GM19395 (cell line): ENCODE measurements around the gene SEBOX.
"Not testable (repeated sequence)": the region's sequence is repeated elsewhere in the genome, so short reads cannot be mapped to it uniquely, and the experiment has no call there.

Source experiments
- ATAC-seq: cut with Tn5 transposase; IDR thresholded peaks from one replicate; pipeline ENCODE4 v1.9.1; 2021; ENCODE audit warnings: mild to moderate bottlenecking, moderate library complexity; ENCODE audit not compliant: unreplicated experiment

Gene SEBOX

GRCh38 chr17:28342313-28342712, 22.7 kb downstream of the SEBOX start:
- ATAC-seq = no peak

- no peak for ATAC-seq
These were observed 23.5 kb downstream of the SEBOX start for GRCh38 chr17:28341516-28341915.

DNA sequence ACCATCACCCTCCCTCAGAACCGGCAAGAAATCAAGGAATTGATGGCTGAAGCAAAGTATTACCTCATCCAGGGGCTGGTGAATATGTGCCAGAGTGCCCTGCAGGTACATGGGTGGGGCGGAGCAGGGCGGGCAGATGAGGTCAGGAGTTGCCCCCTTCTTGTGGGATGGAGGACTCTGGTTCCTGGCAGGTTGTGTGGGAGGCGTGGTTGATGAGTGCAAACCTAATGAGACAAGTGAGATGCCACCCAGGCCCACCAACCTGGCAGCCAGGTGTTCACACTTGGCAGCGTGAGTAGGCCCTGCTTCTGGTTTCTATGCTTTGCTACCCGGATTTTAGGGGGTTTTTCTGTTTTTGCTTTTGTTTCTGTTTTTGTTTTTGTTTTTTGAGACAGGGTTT, 24.6 kb downstream of the SEBOX start:
- no peak for ATAC-seq

DNA sequence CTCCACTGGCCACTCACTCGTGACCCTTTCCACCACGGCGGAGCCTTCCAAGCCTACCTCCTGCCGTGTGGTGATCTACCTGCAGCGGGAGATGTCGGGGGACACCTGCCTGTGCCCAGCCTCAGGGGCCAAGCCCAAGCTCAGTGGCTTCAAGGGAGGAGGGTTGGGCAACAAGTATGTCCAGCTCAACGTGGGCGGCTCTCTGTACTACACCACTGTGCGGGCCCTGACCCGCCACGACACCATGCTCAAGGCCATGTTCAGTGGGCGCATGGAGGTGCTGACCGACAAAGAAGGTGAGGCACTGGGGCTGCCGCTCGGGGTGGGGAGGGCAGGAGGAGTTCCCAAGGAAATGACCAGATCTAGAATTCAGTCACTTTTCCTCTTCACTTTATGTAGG, 25.6 kb downstream of the SEBOX start:
- ATAC-seq = no peak

DNA sequence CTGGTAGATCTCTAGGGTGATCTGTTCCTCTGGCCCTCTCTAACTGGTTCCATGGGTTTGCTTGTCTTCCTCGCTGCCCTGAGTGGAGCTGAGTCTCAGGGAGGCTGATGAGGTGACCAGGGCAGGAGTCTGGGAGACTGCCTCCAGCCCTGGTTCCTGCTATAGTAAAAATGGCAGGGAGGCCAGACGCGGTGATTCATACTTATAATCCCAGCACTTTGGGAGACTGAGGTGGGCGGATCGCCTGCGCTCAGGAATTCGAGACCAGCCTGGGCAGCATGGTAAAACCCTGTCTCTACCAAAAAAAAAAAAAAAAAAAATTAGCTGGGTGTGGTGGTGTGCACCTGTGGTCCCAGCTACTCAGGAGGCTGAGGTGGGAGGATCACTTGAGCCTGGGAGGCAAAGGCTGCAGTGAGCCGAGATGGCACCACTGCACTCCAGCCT, 26.2 kb downstream of the SEBOX start:
- ATAC-seq = not testable (repeated sequence)

- ATAC-seq = no peak
These were observed 26.8 kb downstream of the SEBOX start for GRCh38 chr17:28338056-28338768.

- ATAC-seq = no peak
These were observed 28.8 kb downstream of the SEBOX start for GRCh38 chr17:28335959-28336871.

- ATAC-seq = peak; percentile 93
These were observed 29.6 kb downstream of the SEBOX start, which contains the start of the genes IFT20 and TNFAIP1 for GRCh38 chr17:28335201-28335958. IFT20 (minus strand) TSS chr17:28335472; CDS start chr17:28331985, 3,487 bp downstream. TNFAIP1 (plus strand) TSS chr17:28335761; CDS start chr17:28339522, 3,761 bp downstream.

DNA sequence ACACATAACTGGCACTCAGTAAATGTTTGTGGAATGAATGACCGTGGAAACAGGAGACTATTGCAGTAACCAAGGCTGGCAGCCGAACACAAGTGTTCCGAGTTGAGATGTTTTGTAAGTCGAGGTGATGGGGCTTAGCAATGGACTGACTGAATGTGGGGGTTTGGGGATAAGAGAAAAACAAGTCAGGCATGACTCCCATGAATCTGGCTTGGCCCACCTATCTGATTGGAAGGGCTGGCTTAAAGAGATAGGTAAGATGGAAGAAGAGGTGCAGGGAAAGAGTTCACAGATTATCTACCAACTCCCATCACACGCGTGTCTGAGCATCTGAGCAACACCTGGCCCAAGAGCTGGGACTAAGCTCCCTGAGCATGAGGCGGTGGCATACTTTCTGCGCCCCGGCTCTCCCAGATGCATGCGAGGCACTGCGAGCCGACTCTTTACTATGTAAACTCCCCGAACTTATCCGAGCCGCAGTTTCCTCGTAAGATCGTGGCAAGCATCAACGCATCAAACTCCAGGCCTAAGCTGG, 30.3 kb downstream of the SEBOX start:
- peak; percentile 3 for ATAC-seq

- no peak for ATAC-seq
These were observed 30.8 kb downstream of the SEBOX start for GRCh38 chr17:28334171-28334570.

GRCh38 chr17:28333083-28333746, 31.8 kb downstream of the SEBOX start:
- no peak for ATAC-seq

DNA sequence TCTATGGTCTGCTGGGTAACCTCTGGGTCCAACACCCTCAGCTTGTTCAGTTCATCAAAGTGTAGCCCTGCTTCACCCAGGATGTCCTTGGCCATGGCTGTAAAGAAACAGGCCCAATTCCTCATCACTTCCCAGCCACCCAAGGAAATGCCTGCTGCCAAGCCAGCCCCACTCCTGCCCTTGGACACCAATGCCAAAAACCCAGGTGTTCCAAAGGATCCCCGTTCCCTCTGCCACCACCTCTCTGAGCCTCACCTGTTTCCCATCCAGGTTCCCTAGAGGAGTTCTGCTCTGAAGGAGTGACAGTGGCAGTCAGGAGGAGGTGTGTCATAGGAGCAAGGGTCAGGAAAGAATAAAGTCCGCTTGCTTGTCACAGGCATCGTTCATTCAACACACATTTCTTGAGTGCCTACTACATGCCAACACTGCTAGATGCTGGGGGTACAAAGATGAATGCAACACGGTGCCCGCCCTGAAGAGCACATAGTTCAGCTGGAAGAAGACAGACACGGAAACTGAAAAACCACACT, 33.0 kb downstream of the SEBOX start:
- ATAC-seq = no peak

GRCh38 chr17:28330671-28331070, 34.3 kb downstream of the SEBOX start:
- ATAC-seq = no peak

DNA sequence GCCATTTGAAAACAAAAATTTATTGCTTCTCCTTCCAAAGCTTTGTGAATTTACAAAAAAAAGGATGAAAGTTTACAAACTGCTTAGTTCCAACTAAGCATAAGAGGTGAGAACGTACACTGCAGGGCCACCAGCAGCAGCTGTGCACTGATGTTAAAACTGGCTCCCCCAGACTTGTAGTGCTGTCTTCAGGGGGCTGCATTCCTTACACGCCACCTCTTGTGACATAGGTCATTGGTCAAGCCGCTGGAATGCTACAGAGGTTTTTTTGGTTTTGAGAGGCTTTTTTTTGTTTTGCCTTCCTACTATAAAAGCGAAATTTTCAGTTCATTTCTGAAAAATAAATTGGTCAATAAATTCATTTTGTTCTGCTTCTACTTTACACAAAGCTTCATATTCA, 36.7 kb downstream of the SEBOX start:
- no peak for ATAC-seq

DNA sequence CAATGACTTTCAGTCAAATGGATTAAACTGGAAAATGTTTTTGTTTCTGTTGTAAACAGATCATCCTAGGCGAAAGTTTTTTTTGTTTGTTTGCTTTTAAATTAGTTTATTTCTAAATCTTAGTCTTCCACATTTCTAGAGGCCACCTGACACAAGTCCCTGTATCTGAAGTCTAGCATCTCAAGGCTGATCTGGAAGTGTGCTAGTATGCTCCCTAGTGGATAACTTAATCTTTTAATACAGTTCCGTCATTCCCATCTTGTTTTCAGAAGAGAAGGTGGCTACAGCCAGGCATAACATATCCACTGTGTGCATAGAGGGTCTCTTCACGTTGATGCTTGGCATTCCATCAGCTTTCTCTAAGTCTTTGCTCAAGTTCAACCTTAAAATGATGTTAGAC, 37.3 kb downstream of the SEBOX start:
- no peak for ATAC-seq

GRCh38 chr17:28327031-28327607, 37.9 kb downstream of the SEBOX start:
- peak; percentile 72 for ATAC-seq

- ATAC-seq = no peak
These were observed 38.9 kb downstream of the SEBOX start for GRCh38 chr17:28326114-28326513.

- ATAC-seq = no peak
These were observed 39.8 kb downstream of the SEBOX start for GRCh38 chr17:28325211-28325610.

GRCh38 chr17:28324781-28325180, 40.2 kb downstream of the SEBOX start:
- ATAC-seq = no peak
